PC-9 (cell line): Measurements from ENCODE around the gene PXN. TPM values are rescaled to one million over a fixed set of nuclear protein-coding genes. Genes with fewer than 3 reads are reported as not detected.

Experiments
- BruUV-seq: library from RNA; stranded (reverse); fragments of 400-500 nt; replicated peaks from 2 replicates; lab custom pipeline; 2021; lab: Mats Ljungman, UMichigan
- CTCF ChIA-PET: fragments of 300-600 bp; sonication (Branson Sonifier 250); formaldehyde crosslinking; loops from one replicate; lab custom pipeline; 2022; ENCODE audit warnings: antibody characterized with exemption; lab: Charles Lee
- POLR2A ChIA-PET: fragments of 300-600 bp; sonication (Branson Sonifier 250); formaldehyde crosslinking; loops from one replicate; lab custom pipeline; 2022; ENCODE audit warnings: antibody characterized with exemption; ENCODE audit not compliant: unreplicated experiment; lab: Charles Lee
- DNase-seq, 2 experiments: peaks; one replicate each; pipeline versions ENCODE4 v3.0.0 to v3.0.0-alpha.2; 2015 to 2022; ENCODE audit warnings: mixed read lengths in 1 of 2
- H2AFZ ChIP-seq: fragments of 200-600 bp; sonication (generic); 2 replicates; pipeline ENCODE4 v1.8.1; 2017; ENCODE audit warnings: antibody characterized with exemption
- H3F3A ChIP-seq: fragments of 200-600 bp; sonication (generic); 2 replicates; pipeline ENCODE4 v1.8.1; 2017; ENCODE audit warnings: antibody characterized with exemption, mild to moderate bottlenecking, low read depth; ENCODE audit not compliant: insufficient read depth
- H3K27ac ChIP-seq: fragments of 200-600 bp; sonication (generic); 2 replicates; pipeline ENCODE4 v1.6.1; 2016; ENCODE audit warnings: mixed run types
- H3K27me3 ChIP-seq: fragments of 200-600 bp; sonication (generic); 2 replicates; pipeline ENCODE4 v1.6.1; 2016; ENCODE audit warnings: low read depth, mixed run types; ENCODE audit not compliant: insufficient read depth
- H3K36me3 ChIP-seq: fragments of 200-600 bp; sonication (generic); 2 replicates; pipeline ENCODE4 v1.6.1; 2016; ENCODE audit warnings: low read depth, mixed run types
- H3K4me1 ChIP-seq: fragments of 200-600 bp; sonication (generic); replicated peaks from 2 replicates; pipeline ENCODE4 v1.6.1; 2016; ENCODE audit warnings: mixed run types; ENCODE audit not compliant: insufficient read depth
- H3K4me2 ChIP-seq: fragments of 200-600 bp; sonication (generic); 2 replicates; pipeline ENCODE4 v1.6.1; 2017; ENCODE audit warnings: mixed run types
- H3K4me3 ChIP-seq: fragments of 200-600 bp; sonication (generic); 2 replicates; pipeline ENCODE4 v1.6.1; 2016; ENCODE audit warnings: mixed run types
- H3K79me2 ChIP-seq: fragments of 200-600 bp; sonication (generic); 2 replicates; pipeline ENCODE4 v1.6.1; 2017; ENCODE audit warnings: low read depth, mixed run types
- H3K9me2 ChIP-seq: fragments of 200-600 bp; sonication (generic); 2 replicates; pipeline ENCODE4 v1.8.1; 2017; ENCODE audit warnings: mild to moderate bottlenecking; ENCODE audit not compliant: insufficient read depth
- H3K9me3 ChIP-seq: fragments of 200-600 bp; sonication (generic); 2 replicates; pipeline ENCODE4 v1.8.1; 2016; ENCODE audit warnings: low read depth; ENCODE audit not compliant: insufficient read depth
- H4K20me1 ChIP-seq: fragments of 200-600 bp; sonication (generic); 2 replicates; pipeline ENCODE4 v1.8.1; 2017; ENCODE audit not compliant: insufficient read depth
- CTCF ChIP-seq: fragments of 200-600 bp; sonication (generic); conservative IDR thresholded peaks from 2 replicates; pipeline ENCODE4 v1.6.1; 2017; ENCODE audit warnings: mixed run types, antibody characterized with exemption, mild to moderate bottlenecking, moderate library complexity
- EZH2 ChIP-seq: fragments of 200-600 bp; sonication (generic); IDR thresholded peaks from 2 replicates; pipeline ENCODE4 v1.8.0; 2017; ENCODE audit warnings: antibody characterized with exemption, low read depth
- intact Hi-C: fragments of 100-400 bp; cut with micrococcal nuclease; formaldehyde crosslinking; loops from one replicate; pipeline ENCODE4 v1.10.0; 2022; ENCODE audit not compliant: unreplicated experiment
- total RNA-seq: library from RNA; stranded (reverse); gene quantifications from 2 replicates; pipeline ENCODE4 v1.2.3, GENCODE V29; 2021

PXN gene
- total RNA-seq, 1 experiment from 2014 or later = 218 TPM

- TF ChIP-seq EZH2 (no peak), CTCF (no peak)
- Histone ChIP-seq H3K36me3 (peaks cover 6% of the 10 kb centered on the region; the same call in 1 of the 2 replicates), H3K4me1 (no peaks in the 10 kb centered on the region), H3K9me3 (no peaks in the 10 kb centered on the region), H3F3A (no peaks in the 10 kb centered on the region), H3K27ac (no peak overlapping the region), H2AFZ (no peak overlapping the region), H3K4me2 (no peak overlapping the region), H3K79me2 (no peaks in the 10 kb centered on the region), H3K9me2 (no peaks in the 10 kb centered on the region), H3K4me3 (no peak overlapping the region), H4K20me1 (no peaks in the 10 kb centered on the region), H3K27me3 (no peaks in the 10 kb centered on the region)
- ChIA-PET POLR2A (no interaction called here), CTCF (no interaction called here)
- BruUV-seq = no TSS peak
- DNase-seq = no peak
- intact Hi-C loops = no loop called here
Observed at GRCh38 chr12:120161852-120162251, 103.7 kb downstream of the PXN start.

Other genes with a start within 250 kb of the PXN start
- 48.6 and 52.0 TPM in 2 replicates for gene RAB35, start 149.0 kb downstream of the PXN start, total RNA-seq
- gene GCN1, start 71.0 kb downstream of the PXN start, total RNA-seq = 116 and 119 TPM in 2 replicates
- 2,334 and 2,540 TPM in 2 replicates for gene RPLP0, start 64.6 kb downstream of the PXN start, total RNA-seq
- gene RNU4-2, start 26.2 kb upstream of the PXN start, total RNA-seq = 2,281 and 3,957 TPM in 2 replicates
- gene RNU4-1, start 27.5 kb upstream of the PXN start, total RNA-seq = 1,857 and 3,341 TPM in 2 replicates
- 3.2 and 3.6 TPM in 2 replicates for gene SIRT4, start 36.6 kb upstream of the PXN start, total RNA-seq
- gene PLA2G1B, start 62.0 kb upstream of the PXN start, total RNA-seq = not detected in 2 replicates
- 0.95 and 1.7 TPM in 2 replicates for gene MSI1, start 103.4 kb upstream of the PXN start, total RNA-seq
- 433 and 556 TPM in 2 replicates for gene COX6A1, start 172.4 kb upstream of the PXN start, total RNA-seq
- gene TRIAP1, start 180.7 kb upstream of the PXN start, total RNA-seq = 23.5 and 27.5 TPM in 2 replicates
- 24.3 and 40.2 TPM in 2 replicates for gene GATC, start 180.7 kb upstream of the PXN start, total RNA-seq
- gene SRSF9, start 204.0 kb upstream of the PXN start, total RNA-seq = 231 and 253 TPM in 2 replicates
- 251 and 340 TPM in 2 replicates for gene DYNLL1, start 230.4 kb upstream of the PXN start, total RNA-seq